ENCODE results near the gene UBE2N.

The UBE2N gene

GRCh38 chr12:93441617-93442410 lies at the start of gene UBE2N:
Gene UBE2N, minus strand, starts transcription at chr12:93441947. Its CDS starts 63 bp downstream, at chr12:93441884.
- peak; percentile 86 to 94 for DNase-seq

GRCh38 chr12:93484315-93484981 lies 42.7 kb upstream of the UBE2N start:
- DNase-seq, result no peak

GRCh38 chr12:93483151-93483807 lies 41.5 kb upstream of the UBE2N start:
- no peak for DNase-seq

GRCh38 chr12:93482721-93483120 lies 41.0 kb upstream of the UBE2N start:
- no peak for DNase-seq

- DNase-seq, result no peak
Observed at GRCh38 chr12:93476555-93476954, 34.8 kb upstream of the UBE2N start.

- no peak for DNase-seq
Observed at GRCh38 chr12:93469386-93469785, 27.6 kb upstream of the UBE2N start.

GRCh38 chr12:93468008-93468371 lies 26.2 kb upstream of the UBE2N start:
- DNase-seq, result no peak

- peak; percentile 72 to 88 for DNase-seq
Observed at GRCh38 chr12:93467351-93468007, 25.7 kb upstream of the UBE2N start, which contains the start of gene MRPL42. Gene MRPL42, plus strand, starts transcription at chr12:93467514. Its CDS starts 1,772 bp downstream, at chr12:93469286.

GRCh38 chr12:93466625-93467350 lies 25.0 kb upstream of the UBE2N start:
- DNase-seq, result no peak

GRCh38 chr12:93465841-93466240 lies 24.1 kb upstream of the UBE2N start:
- DNase-seq, result no peak

- DNase-seq, result no peak
Observed at GRCh38 chr12:93461503-93461902, 19.8 kb upstream of the UBE2N start.

GRCh38 chr12:93460902-93461301 lies 19.2 kb upstream of the UBE2N start:
- no peak for DNase-seq

GRCh38 chr12:93460003-93460402 lies 18.3 kb upstream of the UBE2N start:
- no peak for DNase-seq

- DNase-seq, result no peak
Observed at GRCh38 chr12:93459097-93459496, 17.4 kb upstream of the UBE2N start.

GRCh38 chr12:93456077-93456476 lies 14.3 kb upstream of the UBE2N start:
- DNase-seq, result no peak

- no peak for DNase-seq
Observed at GRCh38 chr12:93453633-93454032, 11.9 kb upstream of the UBE2N start.

- no peak for DNase-seq
Observed at GRCh38 chr12:93451423-93452158, 9.8 kb upstream of the UBE2N start.

GRCh38 chr12:93449277-93449676 lies 7.5 kb upstream of the UBE2N start:
- no peak for DNase-seq

- DNase-seq, result no peak
Observed at GRCh38 chr12:93448796-93449195, 7.0 kb upstream of the UBE2N start.

GRCh38 chr12:93447555-93448290 lies 6.0 kb upstream of the UBE2N start:
- DNase-seq, result peak in 1 of 2 experiments; percentile 44

GRCh38 chr12:93443576-93443975 lies 1.8 kb upstream of the UBE2N start:
- no peak for DNase-seq
